Stimulated activated naive CD4-positive, alpha-beta T cell treated with Interleukin-2 at 50 U/mL for 16 hours (primary cell): Measurements from ENCODE around the gene IGFBP4.
A peak's percentile ranks its signal among the peaks of the same experiment; 100 is the strongest.

Experiments
- DNase-seq: peaks from one replicate; lab custom pipeline; 2025; lab: John Stamatoyannopoulos, UW

Gene IGFBP4

DNA sequence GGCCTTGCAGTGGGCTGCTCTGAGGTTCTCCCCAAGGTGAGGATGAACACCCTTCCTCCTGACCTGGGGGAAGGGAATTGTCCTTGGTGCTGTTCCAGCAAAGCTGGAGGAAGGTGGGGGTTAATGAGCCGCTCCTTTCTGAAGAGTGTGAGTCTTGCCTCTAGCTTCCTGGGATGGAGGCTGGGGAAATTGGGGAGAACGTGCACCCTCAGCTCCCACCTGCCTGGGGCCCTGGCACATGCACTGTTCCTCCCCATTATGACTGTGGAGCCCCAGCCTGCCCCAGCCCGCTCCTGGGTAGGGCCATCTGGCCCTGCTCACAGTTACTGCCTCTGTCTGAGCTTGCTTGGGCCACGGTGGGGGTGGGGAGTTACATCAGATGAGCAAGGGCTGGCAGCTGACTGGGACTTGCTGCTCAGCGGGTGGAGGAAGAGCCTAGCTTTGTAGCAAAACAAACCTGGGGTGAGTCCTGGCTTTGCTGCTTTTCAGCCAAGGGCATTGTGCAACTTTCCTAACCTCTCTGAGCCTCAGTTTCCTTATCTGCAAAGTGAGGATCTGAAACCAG lies 47.1 kb downstream of the IGFBP4 start:
- peak; percentile 19 for DNase-seq

DNA sequence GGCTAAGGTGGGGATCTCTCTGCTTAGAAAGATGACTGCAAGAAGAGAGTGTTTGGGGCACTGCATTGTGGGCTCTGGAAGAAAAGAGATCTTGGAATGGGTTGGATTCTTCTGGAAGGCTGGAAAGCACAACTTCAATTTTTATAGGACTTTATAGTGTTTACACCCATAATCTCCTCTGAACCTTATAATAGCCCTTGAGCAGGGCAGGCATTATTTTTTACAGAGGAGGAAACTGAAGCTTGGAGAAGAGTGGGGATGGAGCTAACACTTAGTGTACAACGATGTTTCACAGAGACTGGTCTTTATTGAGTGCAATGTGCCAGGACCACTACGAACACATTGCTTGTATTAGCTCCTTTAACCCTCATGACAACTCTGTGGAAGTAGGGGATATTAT lies 47.7 kb downstream of the IGFBP4 start:
- no peak for DNase-seq

DNA sequence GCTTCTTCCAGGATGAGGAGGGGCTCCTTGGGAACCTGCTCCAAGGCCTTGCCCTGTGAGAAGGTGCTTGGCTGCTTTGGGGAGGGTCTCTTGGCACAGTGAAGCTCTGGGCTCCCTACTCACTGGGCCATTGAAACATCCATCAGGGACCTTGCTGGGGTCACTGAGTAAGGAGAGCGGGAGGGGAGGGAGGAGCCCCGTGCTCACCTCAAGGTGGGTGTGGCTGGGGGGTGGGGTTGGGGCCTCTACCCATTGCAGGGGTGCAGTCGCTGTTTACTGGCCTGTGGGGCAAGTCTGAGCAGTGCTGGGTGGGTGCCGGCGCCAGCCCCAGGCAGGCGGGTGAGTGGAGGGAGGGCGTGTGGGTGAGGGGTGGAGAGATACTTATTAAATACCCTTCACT lies 48.2 kb downstream of the IGFBP4 start:
- DNase-seq: no peak

GRCh38 chr17:40493697-40494096 lies 50.4 kb downstream of the IGFBP4 start:
- DNase-seq: no peak

- no peak for DNase-seq
These were observed 51.9 kb downstream of the IGFBP4 start for GRCh38 chr17:40495140-40495539.

DNA sequence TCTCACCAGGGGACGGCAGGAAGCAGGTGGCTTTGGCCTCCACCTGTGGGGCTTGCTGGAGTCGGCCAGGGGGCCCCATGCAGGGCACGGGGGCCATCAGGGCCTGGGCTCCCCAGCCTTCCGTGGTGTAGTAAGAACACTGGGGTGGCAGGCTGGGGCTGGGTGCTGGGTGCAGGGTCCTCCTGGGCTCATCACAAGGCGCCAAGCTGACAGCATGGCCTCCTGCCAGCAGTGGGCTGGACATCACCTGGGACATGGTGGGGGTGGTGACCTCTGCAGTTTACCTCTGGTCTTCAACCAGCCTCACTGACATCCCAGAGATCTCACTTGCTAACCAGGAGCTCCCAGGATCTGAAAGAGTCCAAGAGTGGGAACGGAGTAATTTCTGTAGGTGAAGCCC lies 52.9 kb downstream of the IGFBP4 start:
- DNase-seq: no peak

GRCh38 chr17:40496634-40497420 lies 53.6 kb downstream of the IGFBP4 start:
- no peak for DNase-seq

- DNase-seq: no peak
These were observed 54.4 kb downstream of the IGFBP4 start for GRCh38 chr17:40497695-40498094.

DNA sequence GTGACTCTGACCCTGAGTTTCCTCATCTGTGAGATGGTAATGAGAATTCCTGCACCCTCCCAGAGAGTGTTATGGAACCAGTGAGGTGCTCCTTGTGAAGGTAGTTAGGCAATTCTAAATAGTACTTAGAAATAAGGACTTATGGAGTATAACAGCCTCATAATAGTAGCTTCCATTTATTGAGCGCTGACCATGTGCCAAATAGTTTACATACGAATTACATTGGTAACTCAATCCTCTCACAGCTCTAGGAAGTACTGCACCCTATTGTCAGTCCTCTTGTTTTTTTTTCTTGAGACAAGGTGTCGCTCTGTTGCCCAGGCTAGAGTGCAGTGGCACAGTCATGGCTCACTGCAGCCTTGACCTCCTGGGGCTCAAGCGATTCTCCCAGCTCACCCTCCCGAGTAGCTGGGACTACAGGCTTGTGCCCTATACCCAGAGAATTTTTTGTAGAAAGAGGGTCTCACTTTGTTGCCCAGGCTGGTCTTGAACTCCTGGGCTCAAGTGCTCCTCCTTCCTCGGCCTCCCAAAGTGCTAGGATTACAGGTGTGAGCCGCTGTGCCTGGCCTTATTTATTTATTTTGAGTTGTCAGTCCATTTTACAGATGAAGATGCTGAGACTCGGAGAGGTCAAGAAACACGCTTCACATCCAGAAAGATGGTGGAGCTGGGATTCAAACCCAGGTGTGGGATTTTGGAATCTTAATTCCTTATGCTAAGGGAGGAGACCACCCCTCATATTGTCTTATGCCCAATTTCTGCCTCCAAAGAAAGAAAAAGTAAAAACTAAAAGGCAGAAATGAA lies 55.2 kb downstream of the IGFBP4 start:
- DNase-seq: no peak

DNA sequence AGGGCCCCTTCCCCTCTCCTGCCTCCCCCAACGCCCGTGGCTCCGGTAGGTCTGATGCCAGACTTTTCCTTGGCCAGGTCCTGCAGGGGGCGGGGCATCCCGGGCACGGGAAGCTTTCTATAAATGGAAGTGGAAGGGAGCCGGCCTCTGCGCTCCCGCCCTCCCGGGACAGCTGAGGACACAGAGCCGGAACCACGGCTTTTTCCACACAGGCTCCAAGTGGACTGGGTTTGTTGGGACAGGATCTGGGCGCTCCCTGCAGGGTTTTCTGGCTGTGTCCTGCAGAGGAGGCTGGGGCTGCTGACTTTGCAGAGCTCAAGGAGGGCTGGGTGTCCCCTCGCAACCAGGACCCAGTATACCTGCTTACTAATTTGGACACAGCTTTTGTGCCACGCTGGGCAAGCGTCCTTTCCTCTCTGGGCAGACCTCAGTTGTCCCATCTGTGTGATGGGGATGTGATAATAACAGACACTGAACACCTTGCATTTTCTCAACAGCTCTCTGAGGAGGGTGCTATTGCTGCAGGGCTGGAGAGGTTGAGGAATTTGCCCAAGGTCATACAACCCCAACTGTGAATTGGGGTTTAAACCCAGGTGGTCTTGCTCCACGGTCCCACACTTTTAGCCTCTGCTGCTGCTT lies 56.4 kb downstream of the IGFBP4 start:
- DNase-seq: no peak

GRCh38 chr17:40500190-40500589 lies 56.9 kb downstream of the IGFBP4 start:
- DNase-seq: no peak

DNA sequence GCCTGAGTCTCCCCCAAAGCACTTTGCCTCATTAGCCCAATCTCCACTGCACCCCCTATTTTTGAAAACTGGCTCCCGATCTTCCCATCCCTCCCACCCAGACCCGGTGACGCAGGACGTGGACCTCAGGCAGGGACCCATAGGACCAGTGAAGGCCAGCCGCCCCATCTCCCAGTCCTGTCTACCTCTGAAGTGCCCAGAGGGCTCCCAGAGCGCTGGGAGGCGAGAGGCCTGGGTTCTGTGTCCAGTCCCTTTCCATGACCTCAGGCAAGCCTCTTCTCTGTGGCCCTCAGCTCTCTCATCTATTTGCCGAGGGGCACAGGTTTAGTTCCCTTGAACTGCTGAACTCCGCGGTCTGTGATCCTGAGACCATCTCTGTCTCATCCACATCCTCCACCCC lies 57.5 kb downstream of the IGFBP4 start:
- DNase-seq: no peak

- DNase-seq: no peak
These were observed 58.3 kb downstream of the IGFBP4 start, which contains the start of gene TNS4 for GRCh38 chr17:40501499-40501911. Gene TNS4 (minus strand): TSS chr17:40501623. CDS start chr17:40496425, 5,198 bp downstream.

GRCh38 chr17:40502716-40503115 lies 59.5 kb downstream of the IGFBP4 start:
- no peak for DNase-seq

GRCh38 chr17:40503154-40503553 lies 59.9 kb downstream of the IGFBP4 start:
- DNase-seq: no peak

GRCh38 chr17:40506786-40507185 lies 63.5 kb downstream of the IGFBP4 start:
- DNase-seq: no peak
